GM12892 (cell line): ENCODE data around the gene PLPP1.

Experiments used
- POLR2A ChIP-seq: IDR thresholded peaks from 2 replicates; pipeline ENCODE4 v1.6.1; 2011; ENCODE audit warnings: low read depth, low read length, control low read depth
- POLR2AphosphoS5 ChIP-seq: IDR thresholded peaks from 2 replicates; pipeline ENCODE4 v1.6.1; 2011; ENCODE audit warnings: low read depth, low read length, control low read depth

DNA sequence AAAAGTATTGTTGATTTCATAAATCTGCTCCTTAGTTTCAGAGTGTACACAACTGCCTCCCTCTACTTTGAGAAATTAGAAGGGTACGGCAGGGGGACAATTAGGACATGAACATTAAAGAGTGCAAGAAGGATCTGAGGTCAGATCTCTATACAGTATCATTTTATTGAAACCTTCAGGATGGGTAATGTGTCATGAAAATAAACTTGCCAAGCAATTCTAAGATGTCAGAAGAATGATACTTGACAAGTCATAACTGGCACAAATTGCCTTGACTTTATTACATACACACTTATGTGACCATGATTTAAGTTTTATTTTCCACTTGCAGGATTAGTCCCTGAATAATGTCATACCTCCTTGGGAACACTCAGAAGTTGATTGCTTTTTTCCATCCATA lies 92.8 kb downstream of the PLPP1 start:
- TF ChIP-seq POLR2A, result no peak
- no peak for TF ChIP-seq POLR2AphosphoS5
